Measurements from ENCODE around the gene NEUROD6. TPM values are rescaled to one million over a fixed set of nuclear protein-coding genes. Genes with fewer than 3 reads are reported as not detected.

NEUROD6 gene
- total and polyA plus RNA-seq, 2 experiments from 2014 or later: not detected

GRCh38 chr7:31302356-31302755, 38.2 kb downstream of the NEUROD6 start (continued):
- TF ChIP-seq ZNF114 (CRISPR knock-in tag; IDR thresholded peaks at IDR 0.05) (no peak), STAT1 (IDR thresholded peaks at IDR 0.05; ENCODE audit: unreplicated experiment) (no peak)
- TF ChIP-seq, protein P1, sequence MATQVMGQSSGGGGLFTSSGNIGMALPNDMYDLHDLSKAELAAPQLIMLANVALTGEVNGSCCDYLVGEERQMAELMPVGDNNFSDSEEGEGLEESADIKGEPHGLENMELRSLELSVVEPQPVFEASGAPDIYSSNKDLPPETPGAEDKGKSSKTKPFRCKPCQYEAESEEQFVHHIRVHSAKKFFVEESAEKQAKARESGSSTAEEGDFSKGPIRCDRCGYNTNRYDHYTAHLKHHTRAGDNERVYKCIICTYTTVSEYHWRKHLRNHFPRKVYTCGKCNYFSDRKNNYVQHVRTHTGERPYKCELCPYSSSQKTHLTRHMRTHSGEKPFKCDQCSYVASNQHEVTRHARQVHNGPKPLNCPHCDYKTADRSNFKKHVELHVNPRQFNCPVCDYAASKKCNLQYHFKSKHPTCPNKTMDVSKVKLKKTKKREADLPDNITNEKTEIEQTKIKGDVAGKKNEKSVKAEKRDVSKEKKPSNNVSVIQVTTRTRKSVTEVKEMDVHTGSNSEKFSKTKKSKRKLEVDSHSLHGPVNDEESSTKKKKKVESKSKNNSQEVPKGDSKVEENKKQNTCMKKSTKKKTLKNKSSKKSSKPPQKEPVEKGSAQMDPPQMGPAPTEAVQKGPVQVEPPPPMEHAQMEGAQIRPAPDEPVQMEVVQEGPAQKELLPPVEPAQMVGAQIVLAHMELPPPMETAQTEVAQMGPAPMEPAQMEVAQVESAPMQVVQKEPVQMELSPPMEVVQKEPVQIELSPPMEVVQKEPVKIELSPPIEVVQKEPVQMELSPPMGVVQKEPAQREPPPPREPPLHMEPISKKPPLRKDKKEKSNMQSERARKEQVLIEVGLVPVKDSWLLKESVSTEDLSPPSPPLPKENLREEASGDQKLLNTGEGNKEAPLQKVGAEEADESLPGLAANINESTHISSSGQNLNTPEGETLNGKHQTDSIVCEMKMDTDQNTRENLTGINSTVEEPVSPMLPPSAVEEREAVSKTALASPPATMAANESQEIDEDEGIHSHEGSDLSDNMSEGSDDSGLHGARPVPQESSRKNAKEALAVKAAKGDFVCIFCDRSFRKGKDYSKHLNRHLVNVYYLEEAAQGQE (IDR thresholded peaks at IDR 0.05; ENCODE audit: unreplicated experiment): no peak
- TF ChIP-seq, protein P2, sequence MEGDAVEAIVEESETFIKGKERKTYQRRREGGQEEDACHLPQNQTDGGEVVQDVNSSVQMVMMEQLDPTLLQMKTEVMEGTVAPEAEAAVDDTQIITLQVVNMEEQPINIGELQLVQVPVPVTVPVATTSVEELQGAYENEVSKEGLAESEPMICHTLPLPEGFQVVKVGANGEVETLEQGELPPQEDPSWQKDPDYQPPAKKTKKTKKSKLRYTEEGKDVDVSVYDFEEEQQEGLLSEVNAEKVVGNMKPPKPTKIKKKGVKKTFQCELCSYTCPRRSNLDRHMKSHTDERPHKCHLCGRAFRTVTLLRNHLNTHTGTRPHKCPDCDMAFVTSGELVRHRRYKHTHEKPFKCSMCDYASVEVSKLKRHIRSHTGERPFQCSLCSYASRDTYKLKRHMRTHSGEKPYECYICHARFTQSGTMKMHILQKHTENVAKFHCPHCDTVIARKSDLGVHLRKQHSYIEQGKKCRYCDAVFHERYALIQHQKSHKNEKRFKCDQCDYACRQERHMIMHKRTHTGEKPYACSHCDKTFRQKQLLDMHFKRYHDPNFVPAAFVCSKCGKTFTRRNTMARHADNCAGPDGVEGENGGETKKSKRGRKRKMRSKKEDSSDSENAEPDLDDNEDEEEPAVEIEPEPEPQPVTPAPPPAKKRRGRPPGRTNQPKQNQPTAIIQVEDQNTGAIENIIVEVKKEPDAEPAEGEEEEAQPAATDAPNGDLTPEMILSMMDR (conservative IDR thresholded peaks at IDR 0.05; ENCODE audit: low read depth in 2 of 2): no peak

- Histone ChIP-seq H3F3A (replicated peaks; ENCODE audit: low read depth) (no peaks in the 10 kb centered on the region), H3K4me1 (ENCODE audit: insufficient read depth) (0 out of 2 replicates have a peak, but pooled peaks cover 5% of the 10 kb centered on the region), H3K4me3 (no peak overlapping the region), H3K27me3 (ENCODE audit: insufficient read depth) (no peaks in the 10 kb centered on the region), H3K4me2 (no peak overlapping the region), H2AFZ (no peak overlapping the region), H3K36me3 (ENCODE audit: insufficient read depth) (no peaks in the 10 kb centered on the region), H4K20me1 (replicated peaks; ENCODE audit: insufficient read depth) (no peaks in the 10 kb centered on the region), H3K27ac (ENCODE audit: low read depth) (no peak overlapping the region), H3K79me2 (replicated peaks; ENCODE audit: insufficient read depth) (no peaks in the 10 kb centered on the region), H3K9me2 (ENCODE audit: insufficient read depth) (no peaks in the 10 kb centered on the region; the same call in 1 of the 2 replicates)
- no peak for DNase-seq (ENCODE audit: low spot score)
- no peak for ATAC-seq
- Mint-ChIP-seq H3K36me3 (ENCODE audit: low read depth) (no peaks in the 10 kb centered on the region), H3K27ac (no peak overlapping the region), H3K4me3 (no peak overlapping the region), H3K4me1 (peaks cover 6% of the 10 kb centered on the region; the same call in 2 of the 3 replicates), H3K27me3 (ENCODE audit: insufficient read depth, low read depth, poor library complexity) (no peaks in the 10 kb centered on the region), H3K9me3 (no peaks in the 10 kb centered on the region)
- TF ChIP-seq ZNF331 (CRISPR knock-in tag; IDR thresholded peaks at IDR 0.05; ENCODE audit: low read depth): no peak
- TF ChIP-seq JUNB (IDR thresholded peaks at IDR 0.05; ENCODE audit: unreplicated experiment): no peak
- TF ChIP-seq, protein P3, sequence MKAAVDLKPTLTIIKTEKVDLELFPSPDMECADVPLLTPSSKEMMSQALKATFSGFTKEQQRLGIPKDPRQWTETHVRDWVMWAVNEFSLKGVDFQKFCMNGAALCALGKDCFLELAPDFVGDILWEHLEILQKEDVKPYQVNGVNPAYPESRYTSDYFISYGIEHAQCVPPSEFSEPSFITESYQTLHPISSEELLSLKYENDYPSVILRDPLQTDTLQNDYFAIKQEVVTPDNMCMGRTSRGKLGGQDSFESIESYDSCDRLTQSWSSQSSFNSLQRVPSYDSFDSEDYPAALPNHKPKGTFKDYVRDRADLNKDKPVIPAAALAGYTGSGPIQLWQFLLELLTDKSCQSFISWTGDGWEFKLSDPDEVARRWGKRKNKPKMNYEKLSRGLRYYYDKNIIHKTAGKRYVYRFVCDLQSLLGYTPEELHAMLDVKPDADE (IDR thresholded peaks at IDR 0.05): no peak
- no peak for TF ChIP-seq NANOG (IDR thresholded peaks at IDR 0.05; ENCODE audit: borderline replicate concordance)
- TF ChIP-seq, protein P4, sequence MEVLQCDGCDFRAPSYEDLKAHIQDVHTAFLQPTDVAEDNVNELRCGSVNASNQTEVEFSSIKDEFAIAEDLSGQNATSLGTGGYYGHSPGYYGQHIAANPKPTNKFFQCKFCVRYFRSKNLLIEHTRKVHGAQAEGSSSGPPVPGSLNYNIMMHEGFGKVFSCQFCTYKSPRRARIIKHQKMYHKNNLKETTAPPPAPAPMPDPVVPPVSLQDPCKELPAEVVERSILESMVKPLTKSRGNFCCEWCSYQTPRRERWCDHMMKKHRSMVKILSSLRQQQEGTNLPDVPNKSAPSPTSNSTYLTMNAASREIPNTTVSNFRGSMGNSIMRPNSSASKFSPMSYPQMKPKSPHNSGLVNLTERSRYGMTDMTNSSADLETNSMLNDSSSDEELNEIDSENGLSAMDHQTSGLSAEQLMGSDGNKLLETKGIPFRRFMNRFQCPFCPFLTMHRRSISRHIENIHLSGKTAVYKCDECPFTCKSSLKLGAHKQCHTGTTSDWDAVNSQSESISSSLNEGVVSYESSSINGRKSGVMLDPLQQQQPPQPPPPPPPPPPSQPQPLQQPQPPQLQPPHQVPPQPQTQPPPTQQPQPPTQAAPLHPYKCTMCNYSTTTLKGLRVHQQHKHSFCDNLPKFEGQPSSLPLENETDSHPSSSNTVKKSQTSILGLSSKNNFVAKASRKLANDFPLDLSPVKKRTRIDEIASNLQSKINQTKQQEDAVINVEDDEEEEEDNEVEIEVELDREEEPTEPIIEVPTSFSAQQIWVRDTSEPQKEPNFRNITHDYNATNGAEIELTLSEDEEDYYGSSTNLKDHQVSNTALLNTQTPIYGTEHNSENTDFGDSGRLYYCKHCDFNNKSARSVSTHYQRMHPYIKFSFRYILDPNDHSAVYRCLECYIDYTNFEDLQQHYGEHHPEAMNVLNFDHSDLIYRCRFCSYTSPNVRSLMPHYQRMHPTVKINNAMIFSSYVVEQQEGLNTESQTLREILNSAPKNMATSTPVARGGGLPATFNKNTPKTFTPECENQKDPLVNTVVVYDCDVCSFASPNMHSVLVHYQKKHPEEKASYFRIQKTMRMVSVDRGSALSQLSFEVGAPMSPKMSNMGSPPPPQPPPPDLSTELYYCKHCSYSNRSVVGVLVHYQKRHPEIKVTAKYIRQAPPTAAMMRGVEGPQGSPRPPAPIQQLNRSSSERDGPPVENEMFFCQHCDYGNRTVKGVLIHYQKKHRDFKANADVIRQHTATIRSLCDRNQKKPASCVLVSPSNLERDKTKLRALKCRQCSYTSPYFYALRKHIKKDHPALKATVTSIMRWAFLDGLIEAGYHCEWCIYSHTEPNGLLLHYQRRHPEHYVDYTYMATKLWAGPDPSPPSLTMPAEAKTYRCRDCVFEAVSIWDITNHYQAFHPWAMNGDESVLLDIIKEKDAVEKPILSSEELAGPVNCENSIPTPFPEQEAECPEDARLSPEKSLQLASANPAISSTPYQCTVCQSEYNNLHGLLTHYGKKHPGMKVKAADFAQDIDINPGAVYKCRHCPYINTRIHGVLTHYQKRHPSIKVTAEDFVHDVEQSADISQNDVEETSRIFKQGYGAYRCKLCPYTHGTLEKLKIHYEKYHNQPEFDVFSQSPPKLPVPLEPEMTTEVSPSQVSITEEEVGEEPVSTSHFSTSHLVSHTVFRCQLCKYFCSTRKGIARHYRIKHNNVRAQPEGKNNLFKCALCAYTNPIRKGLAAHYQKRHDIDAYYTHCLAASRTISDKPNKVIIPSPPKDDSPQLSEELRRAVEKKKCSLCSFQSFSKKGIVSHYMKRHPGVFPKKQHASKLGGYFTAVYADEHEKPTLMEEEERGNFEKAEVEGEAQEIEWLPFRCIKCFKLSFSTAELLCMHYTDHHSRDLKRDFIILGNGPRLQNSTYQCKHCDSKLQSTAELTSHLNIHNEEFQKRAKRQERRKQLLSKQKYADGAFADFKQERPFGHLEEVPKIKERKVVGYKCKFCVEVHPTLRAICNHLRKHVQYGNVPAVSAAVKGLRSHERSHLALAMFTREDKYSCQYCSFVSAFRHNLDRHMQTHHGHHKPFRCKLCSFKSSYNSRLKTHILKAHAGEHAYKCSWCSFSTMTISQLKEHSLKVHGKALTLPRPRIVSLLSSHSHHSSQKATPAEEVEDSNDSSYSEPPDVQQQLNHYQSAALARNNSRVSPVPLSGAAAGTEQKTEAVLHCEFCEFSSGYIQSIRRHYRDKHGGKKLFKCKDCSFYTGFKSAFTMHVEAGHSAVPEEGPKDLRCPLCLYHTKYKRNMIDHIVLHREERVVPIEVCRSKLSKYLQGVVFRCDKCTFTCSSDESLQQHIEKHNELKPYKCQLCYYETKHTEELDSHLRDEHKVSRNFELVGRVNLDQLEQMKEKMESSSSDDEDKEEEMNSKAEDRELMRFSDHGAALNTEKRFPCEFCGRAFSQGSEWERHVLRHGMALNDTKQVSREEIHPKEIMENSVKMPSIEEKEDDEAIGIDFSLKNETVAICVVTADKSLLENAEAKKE (CRISPR knock-in tag; IDR thresholded peaks at IDR 0.05): no peak
- TF ChIP-seq POLR2AphosphoS5 (IDR thresholded peaks at IDR 0.05; ENCODE audit: low read depth): no peak
- TF ChIP-seq, protein P2 (conservative IDR thresholded peaks at IDR 0.05; ENCODE audit: low read depth in 2 of 2): no peak
- no peak for TF ChIP-seq ZNF114 (CRISPR knock-in tag; IDR thresholded peaks at IDR 0.05)
Measured at GRCh38 chr7:31299336-31299735, 41.2 kb downstream of the NEUROD6 start.

Measured in GM23338 (cell line).